Left lung (tissue), 14 donors: ENCODE data around the gene KIF13A. TPM values are rescaled to one million over a fixed set of nuclear protein-coding genes. Genes with fewer than 3 reads are reported as not detected.

ENCODE experiments used
- ATAC-seq: fragments of 200-7000 bp; cut with Tn5 transposase; one replicate; pipeline ENCODE4 v1.9.1; 2020; ENCODE audit warnings: moderate library complexity
- DNase-seq, 4 donors: peaks; one replicate each; pipeline ENCODE4 v3.0.0-alpha.2; 2013 to 2020
- H3K27ac ChIP-seq, 2 donors: fragments of 200-600 bp; sonication (generic) in 1 of 2; one replicate each; pipeline versions ENCODE4 v1.5.0 to v1.8.0; 2020 to 2021
- H3K27me3 ChIP-seq, 2 donors: fragments of 200-600 bp; sonication (generic) in 1 of 2; one replicate each; pipeline versions ENCODE4 v1.5.0 to v1.8.0; 2020 to 2021
- H3K36me3 ChIP-seq, 2 donors: fragments of 200-600 bp; sonication (generic) in 1 of 2; one replicate each; pipeline versions ENCODE4 v1.5.0 to v1.8.0; 2020 to 2021
- H3K4me1 ChIP-seq, 2 donors: fragments of 200-600 bp; one replicate each; pipeline ENCODE4 v1.8.0; 2021
- H3K4me3 ChIP-seq, 2 donors: fragments of 200-600 bp; sonication (generic) in 1 of 2; one replicate each; pipeline versions ENCODE4 v1.5.0 to v1.8.0; 2020 to 2021; ENCODE audit warnings: mild to moderate bottlenecking in 1 of 2
- H3K9me3 ChIP-seq, 2 donors: fragments of 200-600 bp; sonication (generic) in 1 of 2; one replicate each; pipeline versions ENCODE4 v1.5.0 to v1.8.0; 2020 to 2021
- CTCF ChIP-seq, 2 donors: fragments of 200-600 bp; sonication (generic) in 1 of 2; IDR thresholded peaks; one replicate each; pipeline versions ENCODE4 v1.5.0 to v1.8.0; 2021; ENCODE audit warnings: antibody characterized with exemption in 2 of 2
- intact Hi-C, 2 donors: fragments of 100-400 bp; cut with DNase I; formaldehyde crosslinking; loops; one replicate each; pipeline versions ENCODE4 v1.11.2 to v1.14.2; 2022
- long read RNA-seq, 12 donors: library from polyadenylated mRNA in 2 of 12; unstranded in 2 of 12; transcript quantifications; one replicate each; pipeline ENCODE4 v2.0.0 and lab custom pipeline, GENCODE V29; 2019 to 2026
- polyA plus RNA-seq, 6 donors: library from polyadenylated mRNA; unstranded; fragments of 120-200 nt; gene quantifications; one replicate each; pipeline ENCODE4 v1.2.1, GENCODE V29; 2013; ENCODE audit not compliant: insufficient read length in 6 of 6
- total RNA-seq, 2 donors: library from RNA; stranded (reverse); fragmentation: NEBNext Ultra II Directional; extraction: Animal tissue kit (Norgen Biotek cat#: 25700); gene quantifications; one replicate each; pipeline ENCODE4 v1.2.1, GENCODE V29; 2021
- donor health status: DM: no; HTN: yes; CAD: no.
- donor health status: DM: no; HTN: no; CAD: no.

KIF13A gene
- total RNA-seq (10 to 100 TPM; 42.7 to 49.3 TPM), polyA plus RNA-seq (10 to 100 TPM; 42.1 to 50.1 (median 46.3) TPM)
- long read RNA-seq, donor 1, transcript KIF13A-207 (3 exons, 1,330 nt) = major isoform, 5 of 11 reads
- long read RNA-seq, donor 1, partial matches to known transcripts = 6 of 11 reads
- long read RNA-seq, donor 1, other reads (novel, unspliced or antisense) = 0 of 11 reads
- long read RNA-seq, donor 2, partial matches to known transcripts = 5 of 8 reads
- long read RNA-seq, donor 2, other reads (novel, unspliced or antisense) = 0 of 8 reads
- long read RNA-seq, donor 3, partial matches to known transcripts = 16 of 16 reads
- long read RNA-seq, donor 3, other reads (novel, unspliced or antisense) = 0 of 16 reads
- long read RNA-seq, donor 4, partial matches to known transcripts = 1 of 4 reads
- long read RNA-seq, donor 4, other reads (novel, unspliced or antisense) = 3 of 4 reads
- long read RNA-seq, donor 5, partial matches to known transcripts = 6 of 9 reads
- long read RNA-seq, donor 5, other reads (novel, unspliced or antisense) = 0 of 9 reads
- long read RNA-seq, donor 6, transcript KIF13A-207 (3 exons, 1,330 nt) = major isoform, 6 of 6 reads
- long read RNA-seq, donor 6, partial matches to known transcripts = 0 of 6 reads
- long read RNA-seq, donor 6, other reads (novel, unspliced or antisense) = 0 of 6 reads
- long read RNA-seq, donor 7, partial matches to known transcripts = 0 of 1 reads
- long read RNA-seq, donor 7, other reads (novel, unspliced or antisense) = 0 of 1 reads
- long read RNA-seq, donor 8, partial matches to known transcripts = 0 of 3 reads
- long read RNA-seq, donor 8, other reads (novel, unspliced or antisense) = 0 of 3 reads
- long read RNA-seq, donor 9 = 0 reads
- long read RNA-seq, donor 10, partial matches to known transcripts = 0 of 5 reads
- long read RNA-seq, donor 10, other reads (novel, unspliced or antisense) = 3 of 5 reads
- long read RNA-seq, donor 11, partial matches to known transcripts = 0 of 2 reads
- long read RNA-seq, donor 11, other reads (novel, unspliced or antisense) = 0 of 2 reads
- long read RNA-seq, donor 12, partial matches to known transcripts = 0 of 4 reads
- long read RNA-seq, donor 12, other reads (novel, unspliced or antisense) = 0 of 4 reads

DNA sequence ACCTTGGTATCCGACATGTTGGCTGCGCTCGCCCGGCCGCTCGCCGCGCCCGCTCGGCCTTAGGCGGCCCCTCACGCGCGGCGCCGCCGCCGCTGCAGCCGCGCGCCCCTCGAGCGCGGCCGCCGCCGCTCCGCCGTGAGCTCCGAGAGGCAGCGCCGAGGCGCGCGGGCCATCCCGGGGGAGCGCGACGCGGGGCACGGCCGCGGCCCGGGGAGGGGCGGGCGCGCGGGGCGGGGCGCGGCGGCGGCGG lies at the start of gene KIF13A:
Gene KIF13A (minus strand): TSS at position 189 of the 250 bp plus-strand sequence. CDS start 172 bp downstream, at position 17.
- Histone ChIP-seq H3K9me3 (no peaks in the 10 kb centered on the region), H3K36me3 (no peaks in the 10 kb centered on the region), H3K27ac (peak within 1 kb of the TSS; percentile 96), H3K4me1 (peaks cover 9 to 45% of the 10 kb centered on the region in 2 donors), H3K27me3 (no peaks in the 10 kb centered on the region), H3K4me3 (peak within 1 kb of the TSS; percentile 59 to 75)
- no peak for DNase-seq
- intact Hi-C loops = no loop called here
- TF ChIP-seq CTCF (IDR thresholded peaks at IDR 0.05) = no peak
- ATAC-seq = no peak

- DNase-seq (no peak), ATAC-seq (no peak)
- H3K9me3 ChIP-seq = no peaks in the 10 kb centered on the region
- TF ChIP-seq CTCF (IDR thresholded peaks at IDR 0.05) = no peak
- intact Hi-C loops = no loop called here
- no peak overlapping the region for H3K27ac ChIP-seq
- H3K36me3 ChIP-seq = no peaks in the 10 kb centered on the region
- H3K4me3 ChIP-seq = no peak overlapping the region
- H3K27me3 ChIP-seq = no peaks in the 10 kb centered on the region
- H3K4me1 ChIP-seq = no peaks in the 10 kb centered on the region
These were observed 49.3 kb upstream of the KIF13A start for GRCh38 chr6:18036781-18037180.

- Histone ChIP-seq H3K4me3 (no peak overlapping the region), H3K9me3 (no peaks in the 10 kb centered on the region), H3K4me1 (no peaks in the 10 kb centered on the region), H3K27me3 (no peaks in the 10 kb centered on the region), H3K36me3 (no peaks in the 10 kb centered on the region), H3K27ac (no peak overlapping the region)
- DNase-seq (peak in 1 of 4 donors; percentile 37), ATAC-seq (peak; percentile 91)
- no peak for TF ChIP-seq CTCF (IDR thresholded peaks at IDR 0.05)
- intact Hi-C loops = no loop called here
These were observed 48.0 kb upstream of the KIF13A start for GRCh38 chr6:18035330-18035854.

GRCh38 chr6:18034798-18035202 lies 47.4 kb upstream of the KIF13A start:
- peak; percentile 43 for ATAC-seq

More at GRCh38 chr6:18034798-18035202, 47.4 kb upstream of the KIF13A start:
- no peak overlapping the region for H3K27ac ChIP-seq
- H3K27me3 ChIP-seq = no peaks in the 10 kb centered on the region
- intact Hi-C loops = no loop called here
- no peaks in the 10 kb centered on the region for H3K9me3 ChIP-seq
- TF ChIP-seq CTCF (IDR thresholded peaks at IDR 0.05) = no peak
- H3K4me3 ChIP-seq = no peak overlapping the region
- DNase-seq = no peak
- no peaks in the 10 kb centered on the region for H3K4me1 ChIP-seq
- no peaks in the 10 kb centered on the region for H3K36me3 ChIP-seq
